Measurements from ENCODE around the gene PRKCZ. TPM values are rescaled to one million over a fixed set of nuclear protein-coding genes. Genes with fewer than 3 reads are reported as not detected.

The PRKCZ gene
- total and polyA plus RNA-seq, 12 donors = 8.4 to 18.4 (median 14.5) TPM

GRCh38 chr1:2099886-2100779 lies 49.9 kb downstream of the PRKCZ start:
- H3K27ac ChIP-seq = no peak overlapping the region
- H3K4me1 ChIP-seq = peaks cover 0 to 2% (median 0%) of the 10 kb centered on the region in 9 donors
- TF ChIP-seq CTCF (IDR thresholded peaks at IDR 0.05) = no peak
- H3K27me3 ChIP-seq = no peaks in the 10 kb centered on the region
- peaks cover 0 to 8% (median 0%) of the 10 kb centered on the region in 11 donors for H3K9me3 ChIP-seq
- H3K4me3 ChIP-seq = no peak overlapping the region
- H3K36me3 ChIP-seq = no peaks in the 10 kb centered on the region
- WGBS, 2 donors = 86 to 90% methylated on average over 22 of the region's 22 CpGs
- peak in 1 of 2 donors; percentile 0 for DNase-seq
- no peak for ATAC-seq
- intact Hi-C loops (cut with DNase I) = loop anchor here in 3 of 10 donors (5.0 to 10.0 kb wide), 2 partner anchors 65 to 977 kb away; no protein-coding TSS in a partner anchor

GRCh38 chr1:2100780-2101108 lies 50.5 kb downstream of the PRKCZ start:
- peaks cover 0 to 8% (median 0%) of the 10 kb centered on the region in 11 donors for H3K9me3 ChIP-seq
- TF ChIP-seq CTCF (IDR thresholded peaks at IDR 0.05) = no peak
- no peaks in the 10 kb centered on the region for H3K27me3 ChIP-seq
- no peaks in the 10 kb centered on the region for H3K4me1 ChIP-seq
- H3K27ac ChIP-seq = no peak overlapping the region
- H3K36me3 ChIP-seq = no peaks in the 10 kb centered on the region
- DNase-seq (no peak), ATAC-seq (no peak)
- WGBS, 2 donors = 86 to 91% methylated on average over 4 of the region's 4 CpGs
- intact Hi-C loops (cut with DNase I) = loop anchor here in 1 of 10 donors (5.0 kb wide), 1 partner anchor 977 kb away; no protein-coding TSS in a partner anchor
- no peak overlapping the region for H3K4me3 ChIP-seq

- H3K4me1 ChIP-seq = no peaks in the 10 kb centered on the region
- H3K27ac ChIP-seq = no peak overlapping the region
- H3K27me3 ChIP-seq = no peaks in the 10 kb centered on the region
- H3K36me3 ChIP-seq = no peaks in the 10 kb centered on the region
- DNase-seq = no peak
- TF ChIP-seq CTCF (IDR thresholded peaks at IDR 0.05) = no peak
- WGBS, 2 donors = 90 to 93% methylated on average over 16 of the region's 16 CpGs
- no peak overlapping the region for H3K4me3 ChIP-seq
- intact Hi-C loops (cut with DNase I) = loop anchor here in 1 of 10 donors (5.0 kb wide), 1 partner anchor 976 kb away; no protein-coding TSS in a partner anchor
- H3K9me3 ChIP-seq = peaks cover 0 to 8% (median 0%) of the 10 kb centered on the region in 11 donors
- ATAC-seq = no peak
These were observed 51.3 kb downstream of the PRKCZ start for GRCh38 chr1:2101531-2101930.

DNA sequence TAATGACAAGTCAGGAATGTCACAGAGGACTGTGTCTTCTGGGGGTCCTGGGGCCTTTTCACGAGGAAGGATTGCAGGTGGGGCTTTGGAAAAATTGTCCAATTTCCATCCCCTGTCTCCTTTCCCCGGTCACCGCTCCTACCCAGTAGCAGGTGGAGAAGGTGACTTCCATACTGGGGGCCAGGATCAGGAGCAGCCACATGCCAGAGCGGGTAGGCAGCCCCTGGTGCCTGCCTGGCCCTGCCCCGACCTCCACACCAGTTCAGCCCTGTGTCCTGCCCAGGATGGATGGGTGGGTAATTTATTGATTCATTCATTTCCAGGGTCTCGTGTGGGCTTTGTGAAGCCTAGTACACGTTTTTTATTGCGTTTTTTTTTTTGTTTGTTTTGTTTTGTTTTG lies 51.7 kb downstream of the PRKCZ start:
- Histone ChIP-seq H3K9me3 (peaks cover 0 to 8% (median 0%) of the 10 kb centered on the region in 11 donors), H3K4me3 (no peak overlapping the region), H3K27me3 (no peaks in the 10 kb centered on the region), H3K27ac (no peak overlapping the region), H3K4me1 (no peaks in the 10 kb centered on the region), H3K36me3 (no peaks in the 10 kb centered on the region)
- WGBS, 2 donors = 82 to 87% methylated on average over 8 of the region's 8 CpGs
- no peak for TF ChIP-seq CTCF (IDR thresholded peaks at IDR 0.05)
- ATAC-seq (no peak), DNase-seq (no peak)
- intact Hi-C loops (cut with DNase I) = loop anchor here in 1 of 10 donors (5.0 kb wide), 1 partner anchor 975 kb away; no protein-coding TSS in a partner anchor
